CD4-positive, alpha-beta T cell (primary cell): Measurements from ENCODE around the gene CYP3A5. TPM values are rescaled to one million over a fixed set of nuclear protein-coding genes. Genes with fewer than 3 reads are reported as not detected.
A peak's percentile ranks its signal among the peaks of the same experiment; 100 is the strongest.
"Not testable (repeated sequence)": the region's sequence is repeated elsewhere in the genome, so short reads cannot be mapped to it uniquely, and the experiment has no call there.

Experiments used
- ATAC-seq: fragments of 200-7000 bp; cut with Tn5 transposase; one replicate; pipeline ENCODE4 v1.10.0; 2022; ENCODE audit warnings: mild to moderate bottlenecking; ENCODE audit not compliant: poor library complexity
- CTCF ChIA-PET: fragments of 350-600 bp; sonication (Branson Sonifier 250); formaldehyde crosslinking; loops from one replicate; lab custom pipeline; 2021; ENCODE audit warnings: antibody characterized with exemption, inconsistent platforms; lab: Charles Lee
- POLR2A ChIA-PET: fragments of 350-600 bp; sonication (Branson Sonifier 250); formaldehyde crosslinking; loops from one replicate; lab custom pipeline; 2021; ENCODE audit warnings: antibody characterized with exemption, inconsistent platforms; lab: Charles Lee
- DNase-seq, 14 experiments: peaks; one replicate each; pipeline ENCODE4 v3.0.0-alpha.2; 2013 to 2020; ENCODE audit warnings: mixed read lengths in 2 of 14
- H3K27ac ChIP-seq, 2 donors: one replicate each; pipeline versions ENCODE4 v1.5.1 to v1.7.0; 2013; ENCODE audit warnings: low read length in 2 of 2, low read depth in 1 of 2, mild to moderate bottlenecking in 1 of 2
- H3K27me3 ChIP-seq, 2 experiments: 1 replicate in 1 of 2; 2 replicates in 1 of 2; pipeline versions ENCODE4 v1.6.1 to v1.7.0; 2013; ENCODE audit warnings: low read length in 2 of 2, control low read depth in 1 of 2, mild to moderate bottlenecking in 1 of 2, moderate library complexity in 1 of 2; ENCODE audit not compliant: insufficient read depth in 2 of 2, control insufficient read depth in 1 of 2
- H3K36me3 ChIP-seq: one replicate; pipeline ENCODE4 v1.6.1; 2013; ENCODE audit warnings: low read length, control low read depth; ENCODE audit not compliant: insufficient read depth
- H3K4me1 ChIP-seq: one replicate; pipeline ENCODE4 v1.6.1; 2013; ENCODE audit warnings: low read length, control low read depth; ENCODE audit not compliant: insufficient read depth
- H3K4me3 ChIP-seq: one replicate; pipeline ENCODE4 v1.5.1; 2013; ENCODE audit warnings: mild to moderate bottlenecking, low read length, moderate library complexity
- H3K9me3 ChIP-seq, 2 experiments: 1 replicate in 1 of 2; 2 replicates in 1 of 2; pipeline versions ENCODE4 v1.6.1 to v1.7.0; 2013; ENCODE audit warnings: low read length in 2 of 2, mild to moderate bottlenecking in 2 of 2, control low read depth in 1 of 2, moderate library complexity in 1 of 2; ENCODE audit not compliant: control insufficient read depth in 1 of 2, insufficient read depth in 1 of 2
- H3K27ac Mint-ChIP-seq: one replicate; pipeline ENCODE4 v1.8.0; 2020; ENCODE audit warnings: mixed read lengths
- H3K27me3 Mint-ChIP-seq: one replicate; pipeline ENCODE4 v1.8.0; 2021; ENCODE audit warnings: mixed read lengths
- H3K36me3 Mint-ChIP-seq: one replicate; pipeline ENCODE4 v1.8.0; 2021; ENCODE audit warnings: low read depth, mixed read lengths
- H3K4me1 Mint-ChIP-seq: one replicate; pipeline ENCODE4 v1.8.0; 2021; ENCODE audit warnings: low read depth, mixed read lengths
- H3K4me3 Mint-ChIP-seq: one replicate; pipeline ENCODE4 v1.8.0; 2020; ENCODE audit warnings: mild to moderate bottlenecking, mixed read lengths
- H3K9me3 Mint-ChIP-seq: one replicate; pipeline ENCODE4 v1.8.0; 2020; ENCODE audit warnings: mixed read lengths
- intact Hi-C, 2 experiments: fragments of 100-400 bp; cut with DNase I in 1 of 2; cut with micrococcal nuclease in 1 of 2; formaldehyde crosslinking; loops; one replicate each; pipeline versions ENCODE4 v1.15.1 to v1.9.0; 2023 to 2025; cut with DNase I, micrococcal nuclease
- total RNA-seq, 174 experiments: library from RNA in 2 of 174; stranded (reverse) in 2 of 174; gene quantifications; one replicate each; pipeline ENCODE4 v1.2.3 and lab custom pipeline; 2021 to 2026
- TF ChIP-seq, protein P1 (sequence below): fragments of 200-600 bp; IDR thresholded peaks from one replicate; pipeline ENCODE4 v1.8.0; 2022; ENCODE audit warnings: antibody characterized with exemption, mild to moderate bottlenecking

CYP3A5 gene
- total RNA-seq, 2 experiments from 2014 or later: not detected

DNA sequence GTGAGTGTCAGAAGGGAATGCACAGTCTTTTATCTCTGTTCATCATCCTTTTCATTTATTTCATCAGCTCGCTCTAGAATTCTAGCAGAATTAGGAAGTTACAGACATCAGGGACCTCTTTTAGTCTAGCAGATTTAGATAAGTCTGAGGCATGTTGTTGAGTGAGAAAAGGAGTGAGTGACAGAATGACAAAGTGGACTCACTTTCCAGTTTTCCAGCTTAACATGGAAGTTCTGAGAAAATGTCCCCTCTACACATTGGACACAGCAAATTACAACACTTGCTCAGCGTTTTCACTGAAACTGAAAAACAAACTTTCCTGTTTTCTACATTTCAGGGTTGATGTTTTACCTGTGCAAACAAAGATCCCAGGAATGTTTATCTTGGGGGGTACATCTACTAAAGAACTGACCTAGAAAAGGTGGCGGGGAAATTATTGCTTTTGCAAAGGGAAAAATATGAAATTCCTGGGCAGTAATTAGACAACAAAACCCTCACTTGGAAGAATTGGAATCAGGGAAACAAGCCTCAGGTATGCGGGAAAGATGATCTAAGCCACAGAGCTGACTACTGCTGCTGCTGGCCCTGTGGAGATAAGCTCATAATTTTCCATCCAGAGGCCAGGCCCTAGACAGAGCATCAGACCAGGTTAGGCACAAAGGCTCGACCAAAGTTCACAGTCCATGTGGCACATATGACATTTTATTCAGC, 14.6 kb upstream of the CYP3A5 start:
- Mint-ChIP-seq H3K9me3 (peaks cover 3% of the 10 kb centered on the region), H3K4me3 (no peak overlapping the region), H3K4me1 (peaks cover 21% of the 10 kb centered on the region), H3K27me3 (no peaks in the 10 kb centered on the region), H3K27ac (peak overlapping the region; percentile 52), H3K36me3 (no peaks in the 10 kb centered on the region)
- CTCF ChIA-PET: no interaction called here
- Histone ChIP-seq H3K36me3 (no peaks in the 10 kb centered on the region), H3K27me3 (no peaks in the 10 kb centered on the region), H3K4me3 (no peak overlapping the region), H3K27ac (no peak overlapping the region), H3K4me1 (peaks cover 4% of the 10 kb centered on the region), H3K9me3 (no peaks in the 10 kb centered on the region)
- POLR2A ChIA-PET: interaction anchor here (1.2 to 2.0 kb wide), 2 partner anchors 70 to 195 kb away, joined by 4 to 7 read pairs; partner anchors contain the start of gene ZNF394
- TF ChIP-seq, protein P1, sequence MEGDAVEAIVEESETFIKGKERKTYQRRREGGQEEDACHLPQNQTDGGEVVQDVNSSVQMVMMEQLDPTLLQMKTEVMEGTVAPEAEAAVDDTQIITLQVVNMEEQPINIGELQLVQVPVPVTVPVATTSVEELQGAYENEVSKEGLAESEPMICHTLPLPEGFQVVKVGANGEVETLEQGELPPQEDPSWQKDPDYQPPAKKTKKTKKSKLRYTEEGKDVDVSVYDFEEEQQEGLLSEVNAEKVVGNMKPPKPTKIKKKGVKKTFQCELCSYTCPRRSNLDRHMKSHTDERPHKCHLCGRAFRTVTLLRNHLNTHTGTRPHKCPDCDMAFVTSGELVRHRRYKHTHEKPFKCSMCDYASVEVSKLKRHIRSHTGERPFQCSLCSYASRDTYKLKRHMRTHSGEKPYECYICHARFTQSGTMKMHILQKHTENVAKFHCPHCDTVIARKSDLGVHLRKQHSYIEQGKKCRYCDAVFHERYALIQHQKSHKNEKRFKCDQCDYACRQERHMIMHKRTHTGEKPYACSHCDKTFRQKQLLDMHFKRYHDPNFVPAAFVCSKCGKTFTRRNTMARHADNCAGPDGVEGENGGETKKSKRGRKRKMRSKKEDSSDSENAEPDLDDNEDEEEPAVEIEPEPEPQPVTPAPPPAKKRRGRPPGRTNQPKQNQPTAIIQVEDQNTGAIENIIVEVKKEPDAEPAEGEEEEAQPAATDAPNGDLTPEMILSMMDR: no peak
- ATAC-seq (no peak), DNase-seq (no peak)
- intact Hi-C loops: no loop called here

- peaks cover 3% of the 10 kb centered on the region for H3K9me3 Mint-ChIP-seq
- H3K27me3 ChIP-seq: no peaks in the 10 kb centered on the region
- H3K36me3 ChIP-seq: no peaks in the 10 kb centered on the region
- H3K4me1 ChIP-seq: peaks cover 4% of the 10 kb centered on the region
- H3K27ac ChIP-seq: no peak overlapping the region
- H3K4me1 Mint-ChIP-seq: peaks cover 21% of the 10 kb centered on the region
- ATAC-seq (peak; percentile 92), DNase-seq (peak in 12 of 14 experiments; percentile 1 to 57 (median 24))
- H3K27ac Mint-ChIP-seq: peak overlapping the region; percentile 52
- TF ChIP-seq, protein P1: no peak
- POLR2A ChIA-PET: interaction anchor here (1.2 to 2.0 kb wide), 4 partner anchors 18 to 194 kb away, joined by 3 to 10 read pairs (median 6); partner anchors contain the start of genes ZNF394 and ZNF655
- no peaks in the 10 kb centered on the region for H3K27me3 Mint-ChIP-seq
- no peak overlapping the region for H3K4me3 ChIP-seq
- H3K4me3 Mint-ChIP-seq: no peak overlapping the region
- no peaks in the 10 kb centered on the region for H3K36me3 Mint-ChIP-seq
- CTCF ChIA-PET: no interaction called here
- no peaks in the 10 kb centered on the region for H3K9me3 ChIP-seq
- intact Hi-C loops: no loop called here
These were observed 13.8 kb upstream of the CYP3A5 start for GRCh38 chr7:99693427-99694200.

DNA sequence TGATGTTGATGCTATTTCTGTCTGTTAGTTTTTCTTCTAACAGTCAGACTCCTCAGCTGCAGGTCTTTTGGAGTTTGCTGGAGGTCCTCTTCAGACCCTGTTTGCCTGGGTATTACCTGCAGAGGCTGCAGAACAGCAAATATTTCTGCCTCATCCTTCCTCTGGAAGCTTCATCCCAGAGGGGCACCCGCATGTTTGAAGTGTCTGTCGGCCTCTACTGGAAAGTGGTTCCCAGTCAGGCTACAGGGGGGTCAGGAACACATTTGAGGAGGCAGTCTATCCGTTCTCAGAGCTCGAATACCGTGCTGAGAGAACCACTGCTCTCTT, 13.3 kb upstream of the CYP3A5 start:
- Histone ChIP-seq H3K4me3 (no peak overlapping the region), H3K36me3 (no peaks in the 10 kb centered on the region), H3K27me3 (no peaks in the 10 kb centered on the region), H3K27ac (no peak overlapping the region), H3K9me3 (no peaks in the 10 kb centered on the region), H3K4me1 (peaks cover 4% of the 10 kb centered on the region)
- no peak overlapping the region for H3K4me3 Mint-ChIP-seq
- no peaks in the 10 kb centered on the region for H3K27me3 Mint-ChIP-seq
- TF ChIP-seq, protein P1: no peak
- DNase-seq: no peak
- ATAC-seq: no peak
- ChIA-PET POLR2A (interaction anchor here (1.2 to 2.0 kb wide), 4 partner anchors 18 to 193 kb away, joined by 3 to 10 read pairs (median 6); partner anchors contain the start of genes ZNF394 and ZNF655), CTCF (no interaction called here)
- H3K9me3 Mint-ChIP-seq: peaks cover 3% of the 10 kb centered on the region
- intact Hi-C loops: no loop called here
- no peaks in the 10 kb centered on the region for H3K36me3 Mint-ChIP-seq
- peaks cover 21% of the 10 kb centered on the region for H3K4me1 Mint-ChIP-seq
- peak overlapping the region; percentile 52 for H3K27ac Mint-ChIP-seq

GRCh38 chr7:99692563-99692962, 12.8 kb upstream of the CYP3A5 start:
- DNase-seq, ATAC-seq, H3K27me3 Mint-ChIP-seq, H3K27ac ChIP-seq, H3K36me3 Mint-ChIP-seq, H3K9me3 ChIP-seq, H3K9me3 Mint-ChIP-seq, H3K4me3 Mint-ChIP-seq, H3K4me3 ChIP-seq, CTCF ChIA-PET, intact Hi-C loops, H3K36me3 ChIP-seq, H3K27me3 ChIP-seq, H3K4me1 ChIP-seq: not testable (repeated sequence)
- Mint-ChIP-seq H3K4me1 (peaks cover 21% of the 10 kb centered on the region), H3K27ac (peak overlapping the region; percentile 52)
- POLR2A ChIA-PET: interaction anchor here (1.3 to 2.0 kb wide), 3 partner anchors 17 to 134 kb away, joined by 3 to 10 read pairs (median 7); partner anchors contain the start of gene ZNF655

DNA sequence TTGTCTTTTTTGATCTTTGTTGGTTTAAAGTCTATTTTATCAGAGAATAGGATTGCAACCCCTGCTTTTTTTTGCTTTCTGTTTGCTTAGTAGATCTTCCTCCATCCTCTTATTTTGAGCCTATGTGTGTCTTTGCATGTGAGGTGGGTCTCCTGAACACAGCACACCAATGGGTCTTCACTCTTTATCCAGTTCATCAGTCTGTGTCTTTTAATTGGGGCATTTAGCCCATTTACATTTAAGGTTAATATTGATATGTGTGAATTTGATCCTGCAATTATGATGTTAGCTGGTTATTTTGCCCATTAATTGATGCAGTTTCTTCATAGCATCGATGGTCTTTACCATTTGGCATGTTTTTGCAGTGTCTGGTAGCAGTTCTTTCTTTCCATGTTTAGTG, 11.9 kb upstream of the CYP3A5 start:
- H3K4me1 ChIP-seq, H3K9me3 Mint-ChIP-seq, DNase-seq, H3K36me3 Mint-ChIP-seq, H3K9me3 ChIP-seq, H3K27me3 Mint-ChIP-seq, ATAC-seq, H3K36me3 ChIP-seq, POLR2A ChIA-PET, intact Hi-C loops, H3K27ac Mint-ChIP-seq, H3K27me3 ChIP-seq, H3K27ac ChIP-seq, H3K4me3 Mint-ChIP-seq, CTCF ChIA-PET, H3K4me3 ChIP-seq: not testable (repeated sequence)
- peaks cover 21% of the 10 kb centered on the region for H3K4me1 Mint-ChIP-seq
